SK-N-SH (cell line): Measurements from ENCODE around the gene C22orf31.

Experiments
- EP300 ChIP-seq, 2 experiments: IDR thresholded peaks; 2 replicates each; pipeline versions ENCODE4 v1.4.0 to v1.6.1; 2012; ENCODE audit warnings: borderline replicate concordance in 1 of 2, low read depth in 1 of 2, low read length in 1 of 2
- NFIC ChIP-seq: IDR thresholded peaks from 2 replicates; pipeline ENCODE4 v1.4.0; 2012; ENCODE audit warnings: borderline replicate concordance
- NRF1 ChIP-seq: IDR thresholded peaks from 2 replicates; pipeline ENCODE4 v1.6.1; 2012; ENCODE audit warnings: low read depth, mild to moderate bottlenecking, low read length
- POLR2AphosphoS5 ChIP-seq: IDR thresholded peaks from 2 replicates; pipeline ENCODE4 v1.6.1; 2012; ENCODE audit warnings: low read depth, low read length
- RAD21 ChIP-seq: IDR thresholded peaks from 2 replicates; pipeline ENCODE4 v1.6.1; 2012; ENCODE audit warnings: mild to moderate bottlenecking, low read length
- SMC3 ChIP-seq: IDR thresholded peaks from 2 replicates; pipeline ENCODE4 v1.6.1; 2012; ENCODE audit warnings: low read depth, low read length, improper control_type of control experiment
- TAF1 ChIP-seq: IDR thresholded peaks from 2 replicates; pipeline ENCODE4 v1.6.1; 2012; ENCODE audit warnings: low read depth, mild to moderate bottlenecking, low read length, moderate library complexity, borderline replicate concordance
- TF ChIP-seq, protein P1 (sequence below): fragments of 200-600 bp; sonication (generic); IDR thresholded peaks from 2 replicates; pipeline ENCODE4 v1.6.1; 2017; ENCODE audit warnings: antibody characterized with exemption, mild to moderate bottlenecking, moderate library complexity
- TF ChIP-seq, protein P2 (sequence below): IDR thresholded peaks from 2 replicates; pipeline ENCODE4 v1.4.0; 2012; ENCODE audit warnings: low read depth, borderline replicate concordance
- TF ChIP-seq, protein P3 (sequence below): fragments of 150-350 bp; IDR thresholded peaks from 2 replicates; pipeline ENCODE4 v1.6.1; 2017; ENCODE audit warnings: antibody characterized with exemption, low read length, low read depth, borderline replicate concordance
- TF ChIP-seq, protein P4 (sequence below): IDR thresholded peaks from 2 replicates; pipeline ENCODE4 v1.4.0; 2012; ENCODE audit warnings: low read depth
- TF ChIP-seq, protein P5 (sequence below): fragments of 150-350 bp; IDR thresholded peaks from 2 replicates; pipeline ENCODE4 v1.6.1; 2016; ENCODE audit warnings: mild to moderate bottlenecking, low read depth, low read length

DNA sequence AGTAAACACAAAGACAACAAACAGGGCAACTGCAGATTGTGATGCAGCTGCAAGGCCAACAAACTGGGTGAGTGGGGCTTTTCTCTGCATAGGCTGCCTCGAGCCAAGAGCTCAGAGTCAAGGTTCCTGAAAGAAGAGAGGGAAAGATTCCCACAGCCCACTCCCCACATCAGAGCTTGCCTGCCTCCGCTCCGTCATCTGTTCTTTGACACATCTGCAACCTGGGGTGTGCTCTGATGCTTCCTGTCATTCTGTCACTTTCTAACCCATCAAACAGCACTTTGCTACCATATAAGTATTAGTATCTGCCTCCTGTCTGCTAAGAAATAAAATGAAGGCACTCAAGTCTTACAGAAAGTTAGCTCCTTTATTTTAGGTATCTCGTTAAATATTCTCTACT lies 46.9 kb downstream of the C22orf31 start:
- TF ChIP-seq, protein P1, sequence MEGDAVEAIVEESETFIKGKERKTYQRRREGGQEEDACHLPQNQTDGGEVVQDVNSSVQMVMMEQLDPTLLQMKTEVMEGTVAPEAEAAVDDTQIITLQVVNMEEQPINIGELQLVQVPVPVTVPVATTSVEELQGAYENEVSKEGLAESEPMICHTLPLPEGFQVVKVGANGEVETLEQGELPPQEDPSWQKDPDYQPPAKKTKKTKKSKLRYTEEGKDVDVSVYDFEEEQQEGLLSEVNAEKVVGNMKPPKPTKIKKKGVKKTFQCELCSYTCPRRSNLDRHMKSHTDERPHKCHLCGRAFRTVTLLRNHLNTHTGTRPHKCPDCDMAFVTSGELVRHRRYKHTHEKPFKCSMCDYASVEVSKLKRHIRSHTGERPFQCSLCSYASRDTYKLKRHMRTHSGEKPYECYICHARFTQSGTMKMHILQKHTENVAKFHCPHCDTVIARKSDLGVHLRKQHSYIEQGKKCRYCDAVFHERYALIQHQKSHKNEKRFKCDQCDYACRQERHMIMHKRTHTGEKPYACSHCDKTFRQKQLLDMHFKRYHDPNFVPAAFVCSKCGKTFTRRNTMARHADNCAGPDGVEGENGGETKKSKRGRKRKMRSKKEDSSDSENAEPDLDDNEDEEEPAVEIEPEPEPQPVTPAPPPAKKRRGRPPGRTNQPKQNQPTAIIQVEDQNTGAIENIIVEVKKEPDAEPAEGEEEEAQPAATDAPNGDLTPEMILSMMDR: no peak
- TF ChIP-seq, protein P2, sequence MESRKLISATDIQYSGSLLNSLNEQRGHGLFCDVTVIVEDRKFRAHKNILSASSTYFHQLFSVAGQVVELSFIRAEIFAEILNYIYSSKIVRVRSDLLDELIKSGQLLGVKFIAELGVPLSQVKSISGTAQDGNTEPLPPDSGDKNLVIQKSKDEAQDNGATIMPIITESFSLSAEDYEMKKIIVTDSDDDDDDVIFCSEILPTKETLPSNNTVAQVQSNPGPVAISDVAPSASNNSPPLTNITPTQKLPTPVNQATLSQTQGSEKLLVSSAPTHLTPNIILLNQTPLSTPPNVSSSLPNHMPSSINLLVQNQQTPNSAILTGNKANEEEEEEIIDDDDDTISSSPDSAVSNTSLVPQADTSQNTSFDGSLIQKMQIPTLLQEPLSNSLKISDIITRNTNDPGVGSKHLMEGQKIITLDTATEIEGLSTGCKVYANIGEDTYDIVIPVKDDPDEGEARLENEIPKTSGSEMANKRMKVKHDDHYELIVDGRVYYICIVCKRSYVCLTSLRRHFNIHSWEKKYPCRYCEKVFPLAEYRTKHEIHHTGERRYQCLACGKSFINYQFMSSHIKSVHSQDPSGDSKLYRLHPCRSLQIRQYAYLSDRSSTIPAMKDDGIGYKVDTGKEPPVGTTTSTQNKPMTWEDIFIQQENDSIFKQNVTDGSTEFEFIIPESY: no peak
- TF ChIP-seq EP300 (IDR thresholded peaks at IDR 0.05; ENCODE audit: borderline replicate concordance in 1 of 2, low read depth in 1 of 2, low read length in 1 of 2) (no peak), POLR2AphosphoS5 (no peak), NRF1 (no peak), TAF1 (no peak), SMC3 (no peak), RAD21 (no peak), NFIC (no peak)
- TF ChIP-seq, protein P3, sequence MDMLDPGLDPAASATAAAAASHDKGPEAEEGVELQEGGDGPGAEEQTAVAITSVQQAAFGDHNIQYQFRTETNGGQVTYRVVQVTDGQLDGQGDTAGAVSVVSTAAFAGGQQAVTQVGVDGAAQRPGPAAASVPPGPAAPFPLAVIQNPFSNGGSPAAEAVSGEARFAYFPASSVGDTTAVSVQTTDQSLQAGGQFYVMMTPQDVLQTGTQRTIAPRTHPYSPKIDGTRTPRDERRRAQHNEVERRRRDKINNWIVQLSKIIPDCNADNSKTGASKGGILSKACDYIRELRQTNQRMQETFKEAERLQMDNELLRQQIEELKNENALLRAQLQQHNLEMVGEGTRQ: no peak
- TF ChIP-seq, protein P4, sequence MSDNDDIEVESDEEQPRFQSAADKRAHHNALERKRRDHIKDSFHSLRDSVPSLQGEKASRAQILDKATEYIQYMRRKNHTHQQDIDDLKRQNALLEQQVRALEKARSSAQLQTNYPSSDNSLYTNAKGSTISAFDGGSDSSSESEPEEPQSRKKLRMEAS: no peak
- TF ChIP-seq, protein P5, sequence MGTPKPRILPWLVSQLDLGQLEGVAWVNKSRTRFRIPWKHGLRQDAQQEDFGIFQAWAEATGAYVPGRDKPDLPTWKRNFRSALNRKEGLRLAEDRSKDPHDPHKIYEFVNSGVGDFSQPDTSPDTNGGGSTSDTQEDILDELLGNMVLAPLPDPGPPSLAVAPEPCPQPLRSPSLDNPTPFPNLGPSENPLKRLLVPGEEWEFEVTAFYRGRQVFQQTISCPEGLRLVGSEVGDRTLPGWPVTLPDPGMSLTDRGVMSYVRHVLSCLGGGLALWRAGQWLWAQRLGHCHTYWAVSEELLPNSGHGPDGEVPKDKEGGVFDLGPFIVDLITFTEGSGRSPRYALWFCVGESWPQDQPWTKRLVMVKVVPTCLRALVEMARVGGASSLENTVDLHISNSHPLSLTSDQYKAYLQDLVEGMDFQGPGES: no peak
